AG10803 (cell line): ENCODE data around the gene PIKFYVE.
A peak's percentile ranks its signal among the peaks of the same experiment; 100 is the strongest.
"Not testable (repeated sequence)": the region's sequence is repeated elsewhere in the genome, so short reads cannot be mapped to it uniquely, and the experiment has no call there.

ENCODE experiments used
- DNase-seq: peaks from one replicate; pipeline ENCODE4 v3.0.0; 2010; ENCODE audit warnings: low read depth
- H3K4me3 ChIP-seq: 2 replicates; pipeline ENCODE4 v1.5.1; 2011; ENCODE audit warnings: mild to moderate bottlenecking, low read length, control low read depth
- TF ChIP-seq, protein P1 (sequence below): conservative IDR thresholded peaks from 2 replicates; pipeline ENCODE4 v1.5.1; 2011; ENCODE audit warnings: mild to moderate bottlenecking, low read length, control low read depth, inconsistent platforms

The PIKFYVE gene

DNA sequence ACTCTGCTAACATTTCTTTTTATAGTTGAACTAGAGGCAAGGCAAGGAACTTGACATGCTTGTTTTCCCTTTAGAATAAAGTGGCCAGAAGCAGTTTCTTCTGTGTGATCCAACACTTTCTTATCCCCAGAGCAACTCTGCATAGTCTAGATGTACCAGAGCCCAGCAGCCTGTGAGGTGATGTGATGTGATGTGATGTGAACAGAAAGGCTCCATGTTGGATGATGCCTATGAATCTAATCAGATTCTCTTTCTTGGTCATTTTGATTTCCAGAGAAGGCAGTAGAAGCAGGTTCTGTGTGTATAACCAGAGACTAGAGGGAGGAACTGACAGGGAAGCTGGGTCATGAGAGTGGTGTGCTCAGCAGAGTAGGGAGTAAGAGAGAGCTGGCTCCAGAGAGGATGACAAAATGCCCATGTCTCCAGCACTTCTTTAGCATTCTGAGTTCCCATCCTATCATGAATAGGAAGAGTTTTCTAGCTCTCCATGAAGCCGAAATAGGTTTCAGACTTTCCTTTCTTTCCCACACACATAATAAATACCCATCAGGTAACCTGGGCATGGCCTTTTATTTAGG, 109.5 kb downstream of the PIKFYVE start:
- no peak overlapping the region for H3K4me3 ChIP-seq
- no peak for DNase-seq
- TF ChIP-seq, protein P1, sequence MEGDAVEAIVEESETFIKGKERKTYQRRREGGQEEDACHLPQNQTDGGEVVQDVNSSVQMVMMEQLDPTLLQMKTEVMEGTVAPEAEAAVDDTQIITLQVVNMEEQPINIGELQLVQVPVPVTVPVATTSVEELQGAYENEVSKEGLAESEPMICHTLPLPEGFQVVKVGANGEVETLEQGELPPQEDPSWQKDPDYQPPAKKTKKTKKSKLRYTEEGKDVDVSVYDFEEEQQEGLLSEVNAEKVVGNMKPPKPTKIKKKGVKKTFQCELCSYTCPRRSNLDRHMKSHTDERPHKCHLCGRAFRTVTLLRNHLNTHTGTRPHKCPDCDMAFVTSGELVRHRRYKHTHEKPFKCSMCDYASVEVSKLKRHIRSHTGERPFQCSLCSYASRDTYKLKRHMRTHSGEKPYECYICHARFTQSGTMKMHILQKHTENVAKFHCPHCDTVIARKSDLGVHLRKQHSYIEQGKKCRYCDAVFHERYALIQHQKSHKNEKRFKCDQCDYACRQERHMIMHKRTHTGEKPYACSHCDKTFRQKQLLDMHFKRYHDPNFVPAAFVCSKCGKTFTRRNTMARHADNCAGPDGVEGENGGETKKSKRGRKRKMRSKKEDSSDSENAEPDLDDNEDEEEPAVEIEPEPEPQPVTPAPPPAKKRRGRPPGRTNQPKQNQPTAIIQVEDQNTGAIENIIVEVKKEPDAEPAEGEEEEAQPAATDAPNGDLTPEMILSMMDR, result no peak

DNA sequence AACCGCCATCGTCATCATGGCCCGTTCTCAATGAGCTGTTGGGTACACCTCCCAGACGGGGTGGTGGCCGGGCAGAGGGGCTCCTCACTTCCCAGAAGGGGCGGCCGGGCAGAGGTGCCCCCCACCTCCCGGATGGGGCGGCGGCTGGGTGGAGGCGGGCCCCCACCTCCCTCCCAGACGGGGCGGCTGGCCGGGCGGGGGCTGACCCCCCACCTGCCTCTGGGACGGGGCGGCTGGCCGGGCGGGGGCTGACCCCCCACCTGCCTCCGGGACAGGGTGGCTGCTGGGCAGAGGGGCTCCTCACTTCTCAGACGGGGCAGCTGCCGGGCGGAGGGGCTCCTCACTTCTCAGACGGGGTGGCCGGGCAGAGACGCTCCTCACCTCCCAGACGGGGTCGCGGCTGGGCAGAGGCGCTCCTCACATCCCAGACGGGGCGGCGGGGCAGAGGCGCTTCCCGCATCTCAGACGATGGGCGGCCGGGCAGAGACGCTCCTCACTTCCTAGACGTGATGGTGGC, 111.3 kb downstream of the PIKFYVE start:
- not testable (repeated sequence) for DNase-seq, H3K4me3 ChIP-seq

DNA sequence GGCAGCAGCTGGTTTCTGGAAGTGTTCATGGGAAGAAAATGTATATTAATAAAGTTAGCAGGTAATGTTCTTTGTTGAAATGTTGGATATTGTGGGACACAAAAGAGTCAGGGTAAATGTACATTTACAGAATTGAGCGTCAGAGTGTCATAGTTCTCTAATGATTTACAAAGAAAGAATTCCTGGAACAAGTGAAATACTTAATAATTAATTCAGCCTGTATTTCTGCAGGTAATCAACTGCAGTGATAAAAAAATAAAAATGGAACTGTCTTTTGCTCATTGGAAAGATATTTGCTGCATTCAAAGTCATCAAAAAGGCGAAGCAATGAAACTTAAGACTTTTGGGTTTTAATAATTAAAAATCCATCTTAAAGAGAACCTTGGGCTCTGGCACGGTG, 113.1 kb downstream of the PIKFYVE start:
- no peak for DNase-seq
- H3K4me3 ChIP-seq, result no peak overlapping the region
- TF ChIP-seq, protein P1, result no peak

DNA sequence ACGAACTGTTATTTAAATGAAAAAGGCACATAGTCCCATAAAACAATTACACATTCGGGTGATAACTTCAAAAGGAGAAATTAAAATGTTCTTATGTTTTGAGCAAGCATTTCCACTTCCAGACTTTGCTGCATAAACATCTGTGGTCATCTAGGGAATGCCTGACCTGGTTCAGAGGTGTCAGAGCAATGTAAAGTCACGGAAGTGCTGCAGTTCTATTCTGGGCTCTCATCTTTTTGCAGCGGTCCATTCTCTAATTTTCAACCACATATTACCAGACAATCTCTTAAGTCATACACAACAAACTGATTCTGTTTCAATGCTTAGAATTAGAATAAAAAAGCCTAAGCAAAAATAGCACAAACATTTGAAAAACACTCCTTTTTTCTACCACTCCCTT, 118.6 kb downstream of the PIKFYVE start:
- TF ChIP-seq, protein P1, result no peak
- no peak overlapping the region for H3K4me3 ChIP-seq
- no peak for DNase-seq

DNA sequence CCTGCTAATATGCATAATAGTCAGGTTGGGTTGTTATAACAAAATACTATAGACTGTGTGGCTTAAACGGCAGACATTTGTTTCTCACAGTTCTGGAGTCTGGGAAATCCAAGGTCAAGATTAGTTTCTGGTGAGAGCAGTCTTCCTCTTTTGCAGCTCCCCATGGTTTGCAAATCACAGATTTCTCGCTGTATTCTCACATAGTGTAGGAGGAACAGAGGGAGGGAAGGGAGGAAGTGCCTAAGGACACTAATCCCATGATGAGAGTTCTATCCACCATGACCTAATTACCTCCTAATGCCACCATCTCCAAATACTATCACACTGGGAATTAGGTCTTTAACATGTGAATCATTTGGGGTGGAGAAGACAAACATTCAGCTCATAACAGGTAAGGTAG, 120.5 kb downstream of the PIKFYVE start:
- TF ChIP-seq, protein P1, result no peak
- no peak overlapping the region for H3K4me3 ChIP-seq
- no peak for DNase-seq

DNA sequence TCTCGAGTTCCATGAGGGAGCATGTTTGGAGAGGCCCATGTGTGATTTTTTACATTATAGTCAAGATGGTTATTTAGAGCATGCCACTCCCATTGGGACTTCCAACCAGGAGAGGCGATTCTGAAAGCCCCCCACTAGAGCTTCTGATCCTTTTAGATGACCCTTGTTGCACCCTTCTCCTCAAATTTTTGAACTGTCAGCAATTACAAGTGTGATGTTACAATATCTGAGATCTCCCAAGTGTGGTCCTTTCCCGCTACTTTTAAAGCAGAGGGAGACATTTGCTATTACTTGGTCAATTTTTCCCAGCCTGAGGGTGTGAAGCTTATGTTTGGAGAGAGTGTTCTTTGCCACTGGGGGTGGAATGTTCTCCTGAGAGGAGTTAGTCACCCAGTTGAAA, 123.9 kb downstream of the PIKFYVE start:
- no peak for DNase-seq
- H3K4me3 ChIP-seq, result no peak overlapping the region
- TF ChIP-seq, protein P1, result no peak

DNA sequence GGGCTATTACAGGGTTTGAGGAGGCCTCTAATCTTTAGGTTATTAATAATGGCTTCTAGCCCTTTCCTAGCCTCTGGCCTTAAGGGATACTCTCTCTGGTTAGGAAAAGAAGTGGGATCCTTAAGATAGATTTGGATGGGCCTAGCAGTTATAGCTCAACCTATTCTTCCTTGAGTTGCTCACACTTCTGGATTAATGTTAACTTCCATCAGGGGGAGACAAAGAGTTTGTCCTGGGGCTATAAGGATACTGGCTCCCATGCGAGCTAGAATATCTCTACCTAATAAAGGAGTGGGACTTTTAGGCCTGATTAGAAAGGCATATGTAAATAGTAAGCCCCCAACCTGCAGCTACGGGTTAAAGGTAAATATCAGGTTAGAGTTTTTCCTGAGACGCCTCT, 126.2 kb downstream of the PIKFYVE start:
- DNase-seq, result no peak

DNA sequence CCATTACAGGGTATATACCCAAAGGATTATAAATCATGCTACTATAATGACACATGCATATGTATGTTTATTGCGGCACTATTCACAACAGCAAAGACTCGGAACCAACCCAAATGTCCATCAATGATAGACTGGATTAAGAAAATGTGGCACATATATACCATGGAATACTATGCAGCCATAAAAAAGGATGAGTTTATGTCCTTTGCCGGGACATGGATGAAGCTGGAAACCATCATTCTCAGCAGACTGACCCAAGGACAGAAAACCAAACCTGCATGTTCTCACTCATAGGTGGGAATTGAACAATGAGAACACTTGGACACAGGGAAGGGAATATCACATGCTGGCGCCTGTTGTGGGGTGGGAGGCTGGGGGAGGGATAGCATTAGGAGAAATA, 130.7 kb downstream of the PIKFYVE start:
- H3K4me3 ChIP-seq, DNase-seq: not testable (repeated sequence)

More for the DNA sequence above, 126.2 kb downstream of the PIKFYVE start:
- TF ChIP-seq, protein P1, result peak; percentile 36
- H3K4me3 ChIP-seq, result no peak overlapping the region
